ENCODE data around the gene MYT1.

MYT1 gene

DNA sequence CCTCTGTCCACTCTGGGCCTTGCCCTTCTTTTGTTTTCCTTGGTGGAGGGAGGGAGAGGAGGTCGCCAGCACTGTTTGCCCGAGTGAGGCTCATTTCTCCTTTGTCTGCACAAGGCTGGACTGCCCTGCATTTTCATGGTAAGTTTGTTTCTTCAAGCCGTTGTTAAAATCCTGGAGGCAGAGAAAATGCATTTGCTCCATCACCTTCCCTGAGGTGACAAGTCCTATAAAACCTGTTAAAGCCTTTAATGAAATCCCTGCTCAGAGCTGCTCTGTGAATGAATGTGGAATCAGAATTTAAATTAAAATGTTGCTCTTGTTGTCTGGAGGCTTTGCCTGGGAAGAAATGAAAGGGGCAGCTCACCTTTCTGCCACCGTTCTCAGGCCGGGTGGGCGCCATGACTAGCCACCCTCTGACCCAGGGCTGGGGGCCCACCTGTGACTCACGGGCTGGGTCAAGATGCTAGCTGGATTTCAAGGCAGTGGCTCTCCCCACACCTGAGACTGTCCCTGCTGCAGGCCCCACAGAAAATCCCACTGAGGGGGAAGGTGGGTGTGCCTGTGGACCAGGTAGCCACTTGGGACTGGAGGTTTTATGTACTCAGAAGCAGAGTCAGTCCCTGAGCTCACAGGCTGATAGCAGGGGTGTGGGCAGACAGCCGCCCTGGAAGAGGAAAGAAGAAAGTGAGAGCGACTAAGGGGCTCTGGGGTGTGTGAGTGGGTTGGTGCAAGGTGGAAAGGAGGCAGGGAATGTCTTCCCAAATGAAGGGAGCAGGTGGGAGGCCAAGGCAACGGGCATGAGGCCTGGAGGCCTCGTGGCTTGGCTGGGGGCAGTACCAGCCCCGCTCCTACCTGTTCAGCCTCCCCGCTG is 24.0 kb upstream of the MYT1 start:
- DNase-seq (ENCODE audit: low spot score) = no peak

DNA sequence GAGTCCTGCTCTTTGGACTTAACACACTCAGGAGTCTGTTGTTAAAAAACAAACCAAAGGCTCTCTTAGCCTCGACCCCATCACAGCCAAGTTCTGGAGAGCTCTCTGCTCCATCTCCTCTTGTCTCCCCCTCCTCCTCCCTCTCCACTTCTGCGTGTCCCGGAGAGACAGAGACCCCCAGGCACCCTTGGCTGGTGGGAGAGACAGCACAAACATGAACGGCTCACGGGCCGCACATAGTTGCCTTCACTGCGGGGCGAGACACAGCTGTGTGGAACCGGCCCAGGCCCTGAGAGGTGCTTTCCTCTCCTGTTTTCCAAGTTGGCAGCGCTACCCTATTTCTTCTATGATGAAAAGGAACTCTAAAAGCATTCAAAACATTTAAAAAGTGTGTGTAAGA is 23.3 kb upstream of the MYT1 start:
- no peak for DNase-seq (ENCODE audit: low spot score)

DNA sequence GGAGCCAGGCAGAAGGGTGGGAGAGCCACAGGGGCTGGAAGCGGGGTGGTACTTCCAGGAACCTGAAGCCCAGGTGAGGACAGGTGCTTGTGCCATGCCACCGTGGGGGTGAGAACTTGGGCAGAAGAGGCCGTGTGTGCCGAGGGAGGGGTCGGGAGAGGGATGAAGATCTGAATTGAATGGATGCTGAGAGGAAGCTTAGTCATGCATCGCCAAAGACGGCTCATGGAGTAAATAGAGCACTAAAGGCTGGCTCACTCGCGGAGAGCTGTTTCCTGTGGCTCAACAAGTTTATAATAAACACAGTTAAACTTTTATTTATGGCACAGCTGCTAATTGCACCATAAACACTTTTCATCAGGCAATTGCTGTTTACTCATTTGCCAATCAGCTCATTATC is 21.7 kb upstream of the MYT1 start:
- DNase-seq (ENCODE audit: low spot score) = no peak

DNA sequence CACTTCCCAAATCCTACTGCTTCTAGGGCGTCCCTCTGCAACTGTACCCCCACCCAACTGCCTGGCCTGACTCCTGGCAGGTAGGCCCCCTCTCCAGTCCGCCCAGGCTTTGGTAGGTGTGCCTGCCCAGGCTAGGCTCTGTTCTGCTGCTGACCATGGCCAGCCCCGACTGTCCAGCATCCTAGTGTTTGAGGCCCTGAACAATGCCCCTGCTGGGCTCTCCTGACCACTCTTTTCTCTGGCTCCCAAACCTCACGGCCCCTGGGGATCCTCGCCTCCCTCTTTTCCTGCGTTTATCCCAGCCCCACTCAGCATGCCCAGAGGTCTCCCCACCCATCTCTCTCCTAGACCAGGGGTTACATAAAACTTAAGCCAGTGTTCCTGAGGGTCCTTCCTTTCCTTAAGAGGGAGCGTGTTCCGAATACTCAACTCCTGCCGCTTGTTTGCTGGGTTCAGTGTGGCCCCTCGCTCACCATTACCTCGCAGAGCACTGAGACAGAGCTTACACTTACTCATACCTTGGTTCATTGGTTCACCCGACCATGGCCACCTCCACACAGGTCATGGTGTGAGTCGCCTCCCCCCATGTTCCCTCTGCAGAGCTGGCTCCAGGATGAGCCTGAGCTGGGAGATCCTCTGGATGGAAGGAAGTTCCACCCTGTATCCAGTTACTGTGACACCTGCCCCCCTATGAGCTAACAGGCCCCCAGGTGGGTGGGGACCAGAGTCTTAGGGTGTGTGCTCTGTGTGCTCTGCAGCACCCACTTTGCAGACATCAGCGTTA is 21.0 kb upstream of the MYT1 start:
- no peak for DNase-seq (ENCODE audit: low spot score)

DNA sequence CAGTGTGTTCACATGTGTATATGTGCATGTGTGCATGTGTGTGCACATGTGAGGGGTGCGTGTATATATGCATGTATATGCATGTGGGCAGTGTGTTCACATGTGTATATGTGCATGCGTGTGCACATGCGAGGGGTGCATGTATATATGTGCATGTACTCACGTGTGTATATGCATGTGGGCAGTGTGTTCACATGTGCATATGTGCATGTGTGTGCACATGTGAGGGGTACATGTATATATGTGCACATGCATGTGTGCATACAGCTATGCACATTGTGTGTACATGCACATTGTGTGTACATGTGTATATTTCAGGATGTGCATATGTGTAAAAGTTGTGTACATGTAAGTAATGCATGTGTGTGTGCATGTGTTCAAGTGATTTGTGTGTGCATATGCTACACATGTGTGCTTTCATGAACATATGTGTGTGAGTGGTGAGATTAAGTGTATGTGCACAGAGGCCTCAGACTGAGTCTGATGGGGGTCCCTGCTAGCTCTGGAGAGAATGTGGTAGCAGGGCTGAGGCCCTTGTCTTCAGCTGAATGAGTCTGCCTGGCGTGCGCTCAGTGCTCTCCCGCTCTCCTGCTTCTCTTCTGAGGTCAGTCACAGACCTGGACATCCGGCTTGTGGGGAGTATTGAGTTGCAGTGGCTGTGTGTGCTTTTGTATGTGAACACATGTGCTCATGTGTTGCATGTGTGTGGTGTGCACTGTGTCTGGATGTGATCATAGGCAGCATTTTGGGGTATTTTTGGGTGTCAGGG is 19.9 kb upstream of the MYT1 start:
- no peak for DNase-seq (ENCODE audit: low spot score)

DNA sequence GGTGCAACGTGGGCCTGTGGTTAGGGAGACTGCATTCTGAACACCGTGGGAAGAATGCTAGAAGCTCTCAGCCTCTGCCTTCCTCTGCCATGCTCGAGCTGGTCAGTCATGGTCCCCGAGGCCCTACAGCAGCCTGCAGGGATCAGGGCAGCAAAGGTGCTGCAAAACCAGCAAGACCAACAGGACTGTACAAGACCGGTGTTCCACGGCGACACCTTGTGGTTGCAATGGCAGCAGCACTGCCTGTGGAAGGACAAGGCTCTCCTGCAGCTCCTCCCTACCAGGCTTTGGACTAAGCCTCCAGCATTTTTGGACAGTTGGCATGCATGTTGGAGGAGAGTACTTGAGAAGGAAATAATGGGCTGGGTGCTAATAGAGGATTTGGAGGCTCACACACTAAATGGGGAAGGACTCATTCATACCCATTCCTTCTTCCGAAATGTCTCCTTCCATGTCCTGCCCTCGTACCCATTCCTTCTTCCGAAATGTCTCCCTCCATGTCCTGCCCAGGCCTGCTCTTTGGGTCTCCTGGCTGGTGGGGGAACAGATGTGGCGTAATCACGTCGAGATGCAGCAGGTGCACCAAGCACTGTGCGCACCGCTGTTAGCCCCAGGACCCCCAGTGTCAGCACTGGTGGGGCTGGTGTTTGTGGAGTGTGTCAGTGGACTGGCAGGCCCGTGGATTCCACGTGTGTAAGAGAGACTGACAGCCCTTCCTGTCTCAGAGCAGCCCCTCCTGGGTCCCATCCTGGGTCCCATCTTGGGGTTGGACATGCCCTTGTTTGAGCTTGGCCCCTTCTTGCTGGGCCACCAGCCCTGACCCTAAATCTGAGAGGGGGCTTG is 18.6 kb upstream of the MYT1 start:
- no peak for DNase-seq (ENCODE audit: low spot score)

DNA sequence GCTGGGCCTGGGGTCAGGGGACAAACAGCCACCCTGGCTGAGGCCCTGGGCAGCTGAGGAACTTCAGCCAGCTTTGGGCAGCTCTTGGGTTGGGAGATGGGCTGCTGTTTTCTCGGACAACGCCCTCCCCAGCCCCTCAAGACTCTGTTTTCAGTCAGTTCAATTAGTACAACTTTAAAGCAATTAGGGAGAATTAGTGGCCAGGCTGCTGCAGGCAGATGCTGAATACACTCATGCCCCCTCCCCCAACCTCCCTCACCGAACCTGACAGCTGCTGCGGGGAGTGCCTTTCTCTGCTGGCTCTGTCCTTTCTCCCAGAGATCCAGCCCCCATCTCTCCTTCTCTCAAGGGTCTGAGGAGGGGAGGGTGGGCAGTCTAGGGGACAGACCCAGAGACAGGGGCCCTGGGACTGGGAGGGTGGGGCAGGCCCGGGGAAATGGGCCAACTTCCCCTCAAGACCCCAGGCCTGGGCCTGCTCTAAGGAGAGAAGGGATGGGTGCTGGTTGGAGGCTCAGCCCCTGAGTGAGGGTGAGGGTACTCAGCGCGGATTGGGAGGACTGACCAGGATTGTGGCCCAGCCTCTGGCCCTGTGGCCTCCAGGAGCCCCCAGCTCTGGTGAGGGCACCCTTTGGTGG is 17.8 kb upstream of the MYT1 start:
- DNase-seq (ENCODE audit: low spot score) = no peak

DNA sequence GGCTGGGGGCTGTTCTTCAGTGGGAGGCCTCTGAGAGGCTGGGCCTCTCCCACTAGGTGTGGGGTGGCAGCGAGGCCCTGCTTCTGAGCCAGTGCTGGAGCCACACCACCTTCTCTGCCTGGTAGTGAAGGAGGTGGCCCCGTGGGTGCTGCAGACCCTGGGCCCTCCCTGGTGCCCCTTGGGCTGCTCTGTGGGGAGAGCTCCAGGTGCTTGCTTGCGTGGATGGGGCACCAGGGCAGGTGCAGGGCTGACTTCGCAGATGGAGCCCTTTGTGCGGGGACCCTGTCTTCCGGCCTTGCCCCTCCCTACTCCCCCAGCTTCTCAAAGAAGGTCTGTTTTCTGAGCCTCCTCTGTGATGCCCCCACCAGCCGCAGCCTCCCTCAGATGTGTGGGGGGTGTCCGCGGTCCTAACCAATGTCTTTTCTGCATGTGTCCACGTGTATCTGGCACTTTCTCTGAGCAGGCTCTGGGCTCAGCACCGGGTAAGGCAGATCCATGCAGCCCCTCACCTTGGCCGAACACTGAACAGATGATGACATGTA is 17.2 kb upstream of the MYT1 start:
- no peak for DNase-seq (ENCODE audit: low spot score)

DNA sequence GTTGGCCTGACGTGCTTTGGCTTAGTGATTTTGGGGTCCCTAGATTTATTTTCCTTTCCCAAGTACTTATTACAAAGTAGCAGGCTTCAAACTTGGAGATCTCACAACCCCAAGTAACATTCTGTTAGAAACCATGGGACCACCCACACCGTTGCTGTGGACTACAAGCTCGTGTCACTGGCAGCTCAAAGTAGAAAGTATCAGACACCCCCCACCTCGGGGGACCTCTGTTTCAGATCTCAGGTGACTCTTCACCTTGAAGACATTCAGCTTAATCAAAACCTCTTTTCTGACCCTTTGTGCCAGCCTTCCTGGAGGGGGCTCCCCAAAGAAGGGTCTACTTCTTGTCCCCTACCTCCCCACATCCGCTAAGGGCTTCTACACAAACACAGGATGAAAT is 15.7 kb upstream of the MYT1 start:
- no peak for DNase-seq (ENCODE audit: low spot score)

DNA sequence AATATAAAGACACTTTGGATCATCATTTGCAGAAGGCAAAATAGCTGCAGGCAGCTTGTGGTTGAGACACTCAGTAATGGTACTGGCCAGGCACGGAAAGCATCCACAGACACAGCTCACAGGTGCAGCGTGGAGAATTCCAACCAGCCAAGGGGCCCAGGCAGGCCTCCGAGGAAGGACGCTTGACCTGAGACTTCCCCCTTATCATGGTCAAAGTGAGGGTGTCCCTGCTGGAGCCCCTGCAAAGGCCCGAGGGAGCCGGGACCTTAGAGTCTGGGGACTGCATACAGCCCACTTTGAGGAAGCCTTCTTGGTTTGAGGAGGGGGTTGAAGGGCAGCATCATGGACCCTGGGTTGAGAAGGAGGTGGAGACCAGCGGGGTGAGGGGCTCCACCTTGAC is 15.1 kb upstream of the MYT1 start:
- DNase-seq (ENCODE audit: low spot score) = no peak

DNA sequence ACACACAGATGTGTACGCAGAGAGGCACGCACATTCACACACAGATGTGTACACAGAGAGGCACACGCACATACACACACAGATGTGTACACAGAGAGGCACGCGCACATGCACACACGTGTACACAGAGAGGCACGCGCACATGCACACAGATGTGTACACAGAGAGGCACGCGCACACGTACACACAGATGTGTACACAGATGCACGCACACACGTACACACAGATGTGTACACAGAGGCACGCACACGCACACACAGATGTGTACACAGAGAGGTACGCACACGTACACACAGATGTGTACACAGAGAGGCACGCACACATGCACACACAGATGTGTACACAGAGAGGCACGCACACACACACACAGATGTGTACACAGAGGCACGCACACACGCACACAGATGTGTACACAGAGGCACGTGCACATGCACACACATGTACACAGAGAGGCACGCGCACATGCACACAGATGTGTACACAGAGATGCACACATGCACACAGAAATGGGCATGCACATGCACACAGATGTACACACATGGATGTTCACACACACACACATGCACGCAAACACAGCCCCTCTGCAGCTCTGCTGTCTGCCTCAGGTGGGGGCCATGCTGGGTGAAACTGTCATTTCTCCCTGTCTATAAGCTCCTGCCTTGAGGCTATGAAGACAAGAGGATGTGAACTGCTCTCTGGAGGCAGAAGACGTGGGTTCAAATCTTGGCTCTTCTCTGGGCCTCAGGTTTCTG is 14.3 kb upstream of the MYT1 start:
- DNase-seq (ENCODE audit: low spot score) = no peak

DNA sequence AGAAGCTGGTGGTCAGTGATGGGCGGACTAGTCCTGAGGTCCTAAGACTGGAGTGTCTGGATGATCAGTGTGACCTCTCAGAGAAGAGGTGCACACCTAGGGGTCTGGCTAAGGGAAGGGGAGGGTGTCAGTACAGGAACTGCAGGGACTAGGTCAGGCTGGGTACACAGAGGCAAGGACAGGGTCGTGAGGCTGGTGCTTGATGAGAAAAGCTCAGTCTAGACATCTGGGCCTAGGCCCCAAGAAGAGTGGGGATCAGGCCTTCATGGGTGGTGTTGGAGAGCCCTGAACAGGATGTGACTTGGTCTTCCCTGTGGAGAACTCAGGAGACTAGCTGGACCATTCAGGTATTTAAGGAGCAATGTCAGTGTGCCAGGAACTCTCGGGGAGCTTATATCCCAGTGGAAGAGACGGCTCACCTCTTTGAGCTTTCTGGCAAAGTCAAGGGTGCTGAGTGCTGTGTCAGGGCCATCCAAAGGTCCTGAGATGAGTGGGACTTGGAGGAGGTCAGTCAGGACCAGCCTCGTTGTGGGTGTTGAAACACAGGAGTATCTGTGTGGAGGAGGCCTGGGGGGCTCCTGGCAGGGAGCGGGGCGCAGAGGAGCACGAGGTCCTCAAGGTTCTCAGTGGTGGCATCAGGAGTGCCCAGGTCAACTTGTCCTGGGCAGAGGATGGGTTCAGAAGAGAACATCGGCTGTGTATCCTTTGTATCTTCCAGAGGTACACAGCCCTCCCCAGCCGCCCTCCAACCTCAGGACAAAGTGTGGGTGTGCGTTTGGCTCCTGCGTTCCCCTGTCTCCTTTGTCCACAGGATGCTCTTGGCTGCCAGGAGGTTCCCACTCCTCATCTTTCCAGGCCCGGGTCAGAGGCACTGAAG is 13.3 kb upstream of the MYT1 start:
- no peak for DNase-seq (ENCODE audit: low spot score)

DNA sequence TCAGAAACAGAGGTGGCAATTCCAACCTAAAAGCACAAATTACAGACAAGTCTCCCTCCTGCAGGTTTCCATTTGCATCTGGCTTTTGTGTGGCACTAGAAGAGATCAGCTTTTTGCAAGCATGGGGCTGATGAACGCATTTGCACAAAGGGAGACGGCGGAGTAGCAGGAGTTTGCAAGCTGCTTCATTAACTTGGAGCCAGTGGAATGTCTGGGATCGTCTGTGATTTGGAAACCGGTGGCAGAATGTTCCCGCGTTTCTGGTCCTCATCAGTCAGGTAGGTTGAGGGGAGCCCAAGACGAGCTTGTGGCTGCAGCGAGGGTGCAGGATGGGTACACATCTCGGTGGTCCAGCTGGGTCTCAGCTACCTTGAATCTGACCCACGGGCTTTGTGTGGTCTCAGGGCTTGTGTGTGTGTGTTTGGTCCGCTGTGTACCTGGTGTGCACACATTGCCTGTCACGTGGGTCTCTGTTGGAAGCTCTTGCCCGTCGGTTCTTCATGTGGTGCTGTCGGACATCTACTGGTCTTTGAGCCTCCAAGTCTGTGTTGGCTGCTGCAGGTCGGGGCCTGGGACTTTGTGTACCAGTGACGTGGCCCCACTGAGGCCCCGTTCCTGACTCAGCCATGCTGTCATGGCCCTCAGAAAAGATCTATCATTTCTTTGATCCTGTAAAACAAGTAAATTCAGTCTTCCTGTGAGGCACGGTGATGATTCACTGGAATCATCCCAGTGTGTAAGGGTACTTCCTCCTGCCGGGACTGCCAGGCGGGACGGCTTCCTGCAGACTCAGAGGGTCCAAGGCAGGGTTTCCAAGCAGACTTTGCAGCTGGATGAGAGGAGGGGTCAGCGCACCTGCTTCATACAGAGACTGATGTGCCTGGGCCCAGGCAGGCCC is 12.4 kb upstream of the MYT1 start:
- DNase-seq (ENCODE audit: low spot score) = no peak

DNA sequence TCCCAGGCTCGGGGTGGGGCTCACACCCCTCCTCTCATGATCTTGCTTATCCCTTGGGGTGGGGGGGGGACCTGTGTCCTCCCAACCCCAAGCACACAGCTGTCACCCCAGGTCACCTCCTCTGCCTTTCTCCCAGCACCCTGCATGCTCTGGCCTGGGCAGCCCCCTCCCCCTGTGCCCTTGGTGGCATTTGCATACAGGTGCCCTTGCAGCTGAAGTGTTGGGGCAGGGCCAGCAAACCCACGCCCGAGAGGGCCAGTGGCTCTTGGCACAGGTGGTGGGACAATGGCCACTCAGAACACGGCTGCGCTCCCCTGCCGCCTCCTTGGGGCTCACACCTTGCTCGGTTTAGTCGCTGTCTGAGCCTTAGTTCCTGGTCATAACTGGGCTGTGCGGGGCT is 11.3 kb upstream of the MYT1 start:
- no peak for DNase-seq (ENCODE audit: low spot score)

DNA sequence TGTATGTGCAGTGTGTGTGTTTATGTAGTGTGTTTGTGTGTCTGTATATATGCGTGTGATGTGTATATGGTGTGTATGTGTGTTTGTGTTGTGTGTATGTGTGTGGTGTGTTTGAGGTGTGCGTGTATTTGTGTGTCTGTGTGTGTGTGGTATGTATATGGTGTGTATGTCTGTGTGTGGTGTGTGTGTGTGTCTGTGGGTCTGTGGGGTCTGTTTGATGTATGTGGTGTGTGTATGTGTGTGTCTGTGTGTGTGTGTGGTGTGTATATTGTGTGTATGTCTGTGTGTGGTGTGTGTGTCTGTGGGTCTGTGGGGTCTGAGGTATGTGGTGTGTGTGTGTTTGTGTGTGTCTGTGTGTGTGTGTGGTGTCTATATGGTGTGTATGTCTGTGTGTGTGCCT is 10.8 kb upstream of the MYT1 start:
- no peak for DNase-seq (ENCODE audit: low spot score)

DNA sequence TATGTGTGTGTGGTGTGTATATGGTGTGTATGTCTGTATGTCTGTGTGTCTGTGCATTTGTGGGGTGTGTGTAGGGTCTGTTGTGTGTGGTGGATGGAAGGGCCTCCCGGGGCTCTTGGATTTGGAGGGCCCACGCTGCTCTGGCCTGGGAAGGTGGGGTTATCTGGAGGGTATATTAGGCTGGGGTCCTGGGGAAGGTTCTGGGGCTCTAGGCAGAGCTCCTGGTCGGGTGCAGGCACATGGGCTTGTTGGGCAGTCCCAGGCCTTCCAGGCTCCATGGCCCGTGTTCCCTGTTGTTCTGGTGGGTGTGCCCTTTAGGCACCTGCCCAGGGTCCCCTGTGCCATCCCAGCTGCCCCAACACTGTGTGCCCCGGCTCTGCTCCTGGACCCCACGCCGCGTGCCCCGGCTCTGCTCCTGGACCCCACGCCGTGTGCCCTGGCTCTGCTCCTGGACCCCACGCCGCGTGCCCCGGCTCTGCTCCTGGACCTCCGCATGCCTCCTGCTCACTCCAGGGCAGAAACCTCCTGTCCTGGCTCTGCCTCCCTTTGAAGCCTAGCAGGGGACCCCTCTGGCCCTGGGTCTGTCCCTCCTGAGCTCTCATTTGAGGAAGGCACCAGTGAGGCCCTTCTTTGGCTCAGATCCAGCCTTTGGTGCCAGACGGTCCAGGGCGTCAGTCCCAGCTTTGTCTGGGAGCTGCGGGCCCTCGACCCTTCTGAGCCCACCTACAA is 10.2 kb upstream of the MYT1 start:
- no peak for DNase-seq (ENCODE audit: low spot score)

DNA sequence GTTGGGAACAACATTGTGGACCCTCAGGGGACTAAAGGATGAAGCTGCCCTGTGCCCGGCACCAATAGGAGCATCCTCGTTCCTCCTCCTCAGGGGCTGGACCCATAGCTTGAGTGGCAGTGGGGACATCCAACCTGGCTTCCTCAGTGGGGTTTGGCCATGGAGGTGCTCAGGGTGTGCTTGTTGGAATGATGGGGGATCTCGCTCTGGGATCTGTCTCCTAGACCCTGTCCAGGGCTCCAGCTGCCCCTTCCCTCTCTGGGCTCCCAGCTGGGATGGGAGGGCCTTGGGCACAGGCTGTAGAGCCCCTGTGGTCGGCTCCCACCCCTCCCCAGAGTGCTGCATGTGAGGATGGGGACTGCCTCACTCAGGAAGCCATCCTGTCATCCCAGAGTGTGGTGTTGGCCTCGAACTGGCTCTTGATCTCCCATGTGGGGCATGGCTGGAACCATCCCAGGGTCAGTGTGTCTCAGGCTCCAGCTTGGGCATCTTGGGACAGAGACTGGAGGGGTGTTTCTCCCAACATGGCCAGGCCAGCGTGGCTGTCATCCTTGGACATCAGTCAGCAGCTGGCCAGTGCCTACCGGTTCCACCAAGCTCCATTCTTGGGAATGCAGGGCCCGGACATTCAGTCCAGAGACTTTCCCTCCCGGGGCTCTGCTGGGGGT is 9.5 kb upstream of the MYT1 start:
- DNase-seq (ENCODE audit: low spot score) = no peak

Measured in CD4-positive, alpha-beta T cell treated with Interleukin-15 for 4 hours (primary cell).